Amniotic stem cell (primary cell): ENCODE data around the gene TNFSF8.
A peak's percentile ranks its signal among the peaks of the same experiment; 100 is the strongest.

Experiments used
- DNase-seq: peaks from one replicate; lab custom pipeline; 2025; lab: John Stamatoyannopoulos, UW

The TNFSF8 gene

GRCh38 chr9:114869378-114869777 lies 61.0 kb downstream of the TNFSF8 start:
- DNase-seq = no peak

GRCh38 chr9:114867327-114867726 lies 63.1 kb downstream of the TNFSF8 start:
- no peak for DNase-seq

GRCh38 chr9:114864471-114864870 lies 65.9 kb downstream of the TNFSF8 start:
- DNase-seq = no peak

- no peak for DNase-seq
Measured at GRCh38 chr9:114861922-114862605, 68.3 kb downstream of the TNFSF8 start.

GRCh38 chr9:114861273-114861672 lies 69.1 kb downstream of the TNFSF8 start:
- no peak for DNase-seq

DNA sequence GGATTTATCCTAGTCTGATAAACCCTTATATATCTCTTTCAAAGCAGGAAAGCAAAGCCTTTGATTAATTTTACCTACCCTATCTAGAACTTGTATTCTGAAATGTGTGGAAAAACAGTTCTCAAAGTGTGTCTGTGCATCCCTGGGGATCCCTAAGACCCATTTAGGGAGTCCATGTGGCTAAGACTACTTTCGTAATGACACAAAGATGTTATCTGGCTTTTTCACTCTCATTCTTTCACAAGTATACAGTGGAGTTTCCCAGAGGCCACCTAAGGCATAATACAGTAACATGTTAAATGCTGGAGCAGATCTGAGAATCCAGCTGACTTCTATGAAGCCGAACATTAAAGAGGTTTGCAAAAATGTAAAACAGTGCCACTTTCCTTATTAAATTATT lies 70.2 kb downstream of the TNFSF8 start:
- no peak for DNase-seq

DNA sequence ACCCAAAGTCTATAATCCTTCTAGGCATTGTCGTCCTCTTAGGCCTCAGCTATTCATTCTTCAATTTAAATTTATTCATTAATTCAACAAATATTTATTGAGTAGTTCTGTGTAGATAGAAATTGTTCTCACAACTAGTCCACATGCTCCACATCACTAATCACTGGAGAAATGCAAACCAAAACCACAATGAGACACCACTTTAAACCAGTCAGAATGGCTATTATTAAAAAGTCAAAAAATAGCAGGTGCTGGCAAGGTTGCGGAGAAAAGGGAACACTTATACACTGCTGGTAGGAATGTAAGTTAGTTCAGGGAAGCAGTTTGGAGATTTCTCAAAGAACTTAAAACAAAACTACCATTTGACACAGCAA lies 73.5 kb downstream of the TNFSF8 start:
- no peak for DNase-seq

GRCh38 chr9:114856215-114856941 lies 74.0 kb downstream of the TNFSF8 start:
- DNase-seq = peak; percentile 55

DNA sequence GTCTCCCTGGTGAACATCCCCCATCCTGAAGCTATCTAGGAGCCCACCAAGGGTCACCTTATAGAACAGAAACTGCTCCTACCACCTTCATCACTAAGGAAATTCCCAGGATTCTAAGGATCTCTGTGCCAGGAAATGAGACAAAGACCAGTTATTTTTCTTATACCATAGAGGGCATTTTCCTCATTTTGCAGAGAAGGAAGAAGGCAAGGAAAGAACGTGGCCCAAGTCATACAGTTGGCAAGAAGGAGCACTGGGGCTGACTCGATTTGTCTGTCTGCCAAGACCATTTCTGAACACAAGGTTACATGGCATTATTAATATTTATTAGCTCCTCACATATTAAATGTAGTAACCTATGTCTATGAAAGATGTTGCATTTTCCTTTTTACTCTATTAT lies 74.9 kb downstream of the TNFSF8 start:
- no peak for DNase-seq

DNA sequence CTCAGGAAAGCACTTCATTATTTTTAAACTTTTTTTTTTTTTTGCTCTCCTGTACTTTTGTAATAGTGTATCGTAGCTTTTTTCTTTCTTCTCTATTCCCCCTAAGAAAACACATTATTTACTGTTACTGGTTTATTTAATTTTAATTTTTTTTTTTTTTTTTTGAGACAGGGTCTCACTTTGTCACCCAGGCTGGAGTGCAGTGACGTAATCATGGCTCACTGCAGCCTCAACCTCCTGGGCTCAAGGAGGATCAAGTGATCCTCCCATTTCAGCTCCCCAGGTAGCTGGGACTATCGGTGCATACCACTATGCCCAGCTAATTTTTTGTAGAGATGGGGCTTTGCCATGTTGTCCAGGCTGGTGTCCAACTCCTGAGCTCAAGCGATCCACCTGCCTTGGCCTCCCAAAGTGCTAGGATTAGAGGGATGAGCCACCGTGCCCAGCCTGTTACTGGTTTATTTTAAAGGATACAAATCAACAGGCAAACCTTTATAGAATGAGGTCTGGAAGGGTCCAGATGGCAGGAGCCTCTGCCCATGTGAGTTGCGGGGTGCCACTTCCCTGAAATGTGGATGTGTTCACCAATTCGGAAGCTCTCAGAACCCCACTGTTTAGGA lies 75.5 kb downstream of the TNFSF8 start:
- DNase-seq = no peak

GRCh38 chr9:114853071-114853855 lies 77.1 kb downstream of the TNFSF8 start:
- no peak for DNase-seq

- DNase-seq = no peak
Measured at GRCh38 chr9:114852050-114852594, 78.3 kb downstream of the TNFSF8 start.

DNA sequence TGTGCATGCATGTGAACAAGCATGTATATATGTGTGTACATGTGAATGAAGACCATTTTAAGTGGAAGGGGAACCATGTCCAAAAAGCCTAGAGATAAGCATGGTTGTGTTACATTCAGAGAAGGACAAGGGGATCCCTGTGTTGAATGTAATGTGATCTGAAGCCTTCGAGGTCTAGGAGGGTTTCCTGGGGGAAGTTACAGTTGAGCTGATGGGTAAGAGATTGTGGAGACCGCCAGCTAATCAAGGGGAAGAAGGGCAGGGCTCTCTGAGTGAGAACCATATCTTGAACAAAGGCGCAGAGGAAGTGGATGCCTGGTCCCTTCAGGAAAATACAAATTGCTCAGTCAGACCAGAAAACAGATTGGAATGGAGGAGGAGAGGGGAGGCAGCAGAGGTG lies 79.1 kb downstream of the TNFSF8 start:
- no peak for DNase-seq
